ENCODE data around the gene CHGA.

Gene CHGA

DNA sequence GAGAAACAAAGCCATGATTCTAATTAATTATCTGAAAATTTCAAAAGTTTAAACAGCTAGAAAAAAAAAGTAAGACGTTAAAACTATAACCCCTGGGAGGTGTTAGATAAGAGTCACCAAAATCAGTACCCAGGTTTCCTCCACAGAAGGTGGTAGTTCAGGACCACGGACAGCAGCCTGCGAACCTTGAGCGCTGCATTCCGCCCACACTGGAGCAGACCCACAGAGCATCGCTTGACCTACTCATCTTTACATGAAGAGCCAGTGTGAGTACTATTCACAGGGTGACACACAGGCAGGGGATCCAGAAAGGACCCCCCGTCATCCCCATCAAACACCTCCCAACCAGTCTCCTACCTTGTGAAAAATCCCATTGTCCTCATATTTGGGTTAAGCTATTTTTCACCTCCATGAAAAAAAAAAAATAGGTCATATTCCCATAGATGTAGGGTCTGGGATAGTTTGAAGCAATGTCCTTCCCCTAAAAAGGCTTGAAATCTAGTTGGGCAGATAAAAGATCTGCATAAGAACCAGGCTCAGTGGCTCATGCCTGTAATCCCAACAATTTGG, 8.8 kb upstream of the CHGA start:
- H3K36me3 ChIP-seq (ENCODE audit: insufficient read depth, low read length) = no peaks in the 10 kb centered on the region
- no peak overlapping the region for H3K4me3 ChIP-seq (ENCODE audit: low read length, poor library complexity, severe bottlenecking)
- H3K9ac ChIP-seq (ENCODE audit: low read depth, low read length, poor library complexity, severe bottlenecking) = no peak overlapping the region
- no peaks in the 10 kb centered on the region for H3F3A ChIP-seq (ENCODE audit: low read depth)
- no peaks in the 10 kb centered on the region for H3K9me2 ChIP-seq (replicated peaks; ENCODE audit: low read depth, low read length)
- no peak overlapping the region for H3K4me2 ChIP-seq (ENCODE audit: low read depth, low read length, poor library complexity, severe bottlenecking)
- TF ChIP-seq CTCF (conservative IDR thresholded peaks at IDR 0.05; ENCODE audit: low read length) (no peak), EZH2phosphoT487 (IDR thresholded peaks at IDR 0.05; ENCODE audit: borderline replicate concordance) (no peak)
- H3K79me2 ChIP-seq (ENCODE audit: insufficient read depth, low read length) = no peaks in the 10 kb centered on the region
- H3K4me1 ChIP-seq (ENCODE audit: insufficient read depth, low read length, poor library complexity, severe bottlenecking) = no peaks in the 10 kb centered on the region
- no peaks in the 10 kb centered on the region for H4K20me1 ChIP-seq (ENCODE audit: insufficient read depth, low read length, poor library complexity, severe bottlenecking)
- H3K27me3 ChIP-seq (ENCODE audit: insufficient read depth, low read length, poor library complexity, severe bottlenecking) = no peaks in the 10 kb centered on the region
- no peak overlapping the region for H2AFZ ChIP-seq (ENCODE audit: low read length)
- no peaks in the 10 kb centered on the region for H3K9me3 ChIP-seq (ENCODE audit: insufficient read depth, low read depth, low read length)

DNA sequence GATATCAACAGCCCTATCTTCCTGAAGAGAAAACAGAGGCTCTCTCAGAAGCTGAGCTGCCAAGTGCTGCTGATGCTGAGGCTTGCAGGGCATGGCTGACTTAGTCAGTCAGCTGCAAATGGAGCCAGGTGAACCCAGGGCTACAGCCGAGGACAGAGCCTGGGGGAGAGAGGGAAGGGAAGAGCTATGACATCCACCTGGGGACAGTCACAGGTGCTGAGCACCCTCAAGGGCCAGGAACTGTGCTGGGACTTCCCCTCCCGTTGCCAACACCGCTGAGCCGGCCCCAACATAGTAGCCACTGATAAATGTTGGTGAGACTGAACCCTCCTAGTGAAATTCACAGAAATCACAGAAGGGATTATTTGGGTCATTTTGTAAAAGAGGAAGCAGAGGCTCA, 6.7 kb upstream of the CHGA start:
- no peaks in the 10 kb centered on the region for H3K79me2 ChIP-seq (ENCODE audit: insufficient read depth, low read length)
- no peak overlapping the region for H2AFZ ChIP-seq (ENCODE audit: low read length)
- no peaks in the 10 kb centered on the region for H3K4me1 ChIP-seq (ENCODE audit: insufficient read depth, low read length, poor library complexity, severe bottlenecking)
- no peaks in the 10 kb centered on the region for H3K9me2 ChIP-seq (replicated peaks; ENCODE audit: low read depth, low read length)
- no peaks in the 10 kb centered on the region for H3K27me3 ChIP-seq (ENCODE audit: insufficient read depth, low read length, poor library complexity, severe bottlenecking)
- H3F3A ChIP-seq (ENCODE audit: low read depth) = no peaks in the 10 kb centered on the region
- no peak overlapping the region for H3K4me2 ChIP-seq (ENCODE audit: low read depth, low read length, poor library complexity, severe bottlenecking)
- H3K9me3 ChIP-seq (ENCODE audit: insufficient read depth, low read depth, low read length) = no peaks in the 10 kb centered on the region
- no peak overlapping the region for H3K9ac ChIP-seq (ENCODE audit: low read depth, low read length, poor library complexity, severe bottlenecking)
- TF ChIP-seq CTCF (conservative IDR thresholded peaks at IDR 0.05; ENCODE audit: low read length) = no peak
- TF ChIP-seq EZH2phosphoT487 (IDR thresholded peaks at IDR 0.05; ENCODE audit: borderline replicate concordance) = no peak
- H4K20me1 ChIP-seq (ENCODE audit: insufficient read depth, low read length, poor library complexity, severe bottlenecking) = no peaks in the 10 kb centered on the region
- H3K4me3 ChIP-seq (ENCODE audit: low read length, poor library complexity, severe bottlenecking) = no peak overlapping the region
- no peaks in the 10 kb centered on the region for H3K36me3 ChIP-seq (ENCODE audit: insufficient read depth, low read length)

DNA sequence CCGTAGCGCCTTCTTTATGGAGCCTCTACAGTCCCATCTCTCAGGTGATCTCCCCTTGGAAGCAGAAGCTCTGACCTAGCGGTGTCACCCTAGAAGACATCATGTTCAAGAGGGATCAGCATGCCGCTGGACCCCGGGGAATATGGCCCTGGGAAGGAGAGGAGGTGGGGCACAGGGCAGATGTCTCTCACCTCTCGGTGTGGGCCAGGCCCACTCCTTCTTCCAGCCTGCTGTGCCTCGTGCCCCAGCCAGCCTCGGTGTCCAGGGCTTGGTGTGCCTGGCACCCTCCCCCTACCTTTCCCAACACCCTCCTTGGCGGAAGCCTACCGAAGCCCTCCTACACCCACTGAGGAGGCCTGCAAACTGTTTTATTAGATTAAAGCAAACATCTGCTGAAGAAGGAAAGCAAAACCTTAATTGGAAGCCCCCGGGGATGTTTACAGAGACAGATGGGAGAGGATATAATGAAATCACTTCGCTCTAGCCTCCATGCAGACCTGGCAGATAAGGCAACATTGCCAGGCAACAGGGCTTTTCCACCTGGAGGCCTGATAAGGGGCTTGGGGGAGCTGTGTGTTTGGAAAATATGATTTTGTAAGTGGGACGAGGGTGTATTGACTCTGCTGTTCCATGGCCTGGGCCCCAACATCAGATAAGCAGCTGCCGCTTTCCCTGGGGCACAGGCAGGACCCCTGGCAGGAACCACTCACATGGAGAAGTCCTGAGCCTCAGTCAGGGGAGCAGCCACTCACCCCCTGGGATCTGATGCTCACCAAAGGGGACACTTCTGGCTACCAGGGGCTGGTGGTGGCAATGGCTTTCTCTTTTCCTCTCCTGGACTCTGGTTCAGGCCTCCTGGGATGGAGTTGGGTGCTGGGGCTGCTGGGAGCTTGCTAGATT, 5.7 kb upstream of the CHGA start:
- no peaks in the 10 kb centered on the region for H3K79me2 ChIP-seq (ENCODE audit: insufficient read depth, low read length)
- H3K4me2 ChIP-seq (ENCODE audit: low read depth, low read length, poor library complexity, severe bottlenecking) = no peak overlapping the region
- H3K9me2 ChIP-seq (replicated peaks; ENCODE audit: low read depth, low read length) = no peaks in the 10 kb centered on the region
- H3K36me3 ChIP-seq (ENCODE audit: insufficient read depth, low read length) = no peaks in the 10 kb centered on the region
- no peaks in the 10 kb centered on the region for H4K20me1 ChIP-seq (ENCODE audit: insufficient read depth, low read length, poor library complexity, severe bottlenecking)
- H3K9ac ChIP-seq (ENCODE audit: low read depth, low read length, poor library complexity, severe bottlenecking) = no peak overlapping the region
- no peaks in the 10 kb centered on the region for H3K27me3 ChIP-seq (ENCODE audit: insufficient read depth, low read length, poor library complexity, severe bottlenecking)
- H3K4me3 ChIP-seq (ENCODE audit: low read length, poor library complexity, severe bottlenecking) = no peak overlapping the region
- H3K4me1 ChIP-seq (ENCODE audit: insufficient read depth, low read length, poor library complexity, severe bottlenecking) = no peaks in the 10 kb centered on the region
- H2AFZ ChIP-seq (ENCODE audit: low read length) = no peak overlapping the region
- no peaks in the 10 kb centered on the region for H3K9me3 ChIP-seq (ENCODE audit: insufficient read depth, low read depth, low read length)
- H3F3A ChIP-seq (ENCODE audit: low read depth) = no peaks in the 10 kb centered on the region
- TF ChIP-seq EZH2phosphoT487 (IDR thresholded peaks at IDR 0.05; ENCODE audit: borderline replicate concordance) (no peak), CTCF (conservative IDR thresholded peaks at IDR 0.05; ENCODE audit: low read length) (no peak)
